ENCODE results near the gene CFP. TPM values are rescaled to one million over a fixed set of nuclear protein-coding genes. Genes with fewer than 3 reads are reported as not detected.

The CFP gene
- total and polyA plus RNA-seq, 2 donors (not counting 1 experiment from before 2014, with no cell fraction given): 0.59 to 3.8 TPM

DNA sequence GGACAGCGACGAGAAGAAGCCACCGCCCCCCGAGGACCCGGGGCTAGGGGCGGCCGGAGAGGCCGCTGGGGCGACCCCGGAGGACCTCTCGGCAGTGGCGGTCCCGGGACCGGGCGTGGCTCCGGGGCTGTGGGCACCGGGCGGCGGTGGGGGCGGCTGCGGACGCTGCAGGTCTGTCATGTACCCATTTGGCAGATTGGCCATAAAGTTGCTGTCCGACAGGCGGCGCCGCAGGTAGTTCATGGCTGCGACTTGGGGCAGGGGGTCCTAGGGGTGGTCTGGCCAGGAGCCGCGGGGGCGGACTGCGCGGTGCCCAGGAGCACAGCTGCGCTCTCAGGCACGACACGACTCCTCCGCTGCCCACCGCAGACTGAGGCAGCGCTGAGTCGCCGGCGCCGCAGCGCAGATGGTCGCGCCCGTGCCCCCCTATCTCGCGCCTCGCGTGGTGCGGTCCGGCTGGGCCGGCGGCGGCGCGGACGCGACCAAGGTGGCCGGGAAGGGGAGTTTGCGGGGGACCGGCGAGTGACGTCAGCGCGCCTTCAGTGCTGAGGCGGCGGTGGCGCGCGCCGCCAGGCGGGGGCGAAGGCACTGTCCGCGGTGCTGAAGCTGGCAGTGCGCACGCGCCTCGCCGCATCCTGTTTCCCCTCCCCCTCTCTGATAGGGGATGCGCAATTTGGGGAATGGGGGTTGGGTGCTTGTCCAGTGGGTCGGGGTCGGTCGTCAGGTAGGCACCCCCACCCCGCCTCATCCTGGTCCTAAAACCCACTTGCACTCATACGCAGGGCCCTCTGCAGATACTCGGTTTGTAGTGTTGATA lies 10.0 kb downstream of the CFP start, which contains the start of gene SYN1:
Gene SYN1, minus strand, starts transcription at position 372 of the 817 bp plus-strand sequence. Its CDS starts 129 bp downstream, at position 243.
- no peak for TF ChIP-seq EZH2 (IDR thresholded peaks at IDR 0.05; ENCODE audit: borderline replicate concordance, insufficient read depth, low read depth, low read length, poor library complexity, severe bottlenecking)
- TF ChIP-seq, protein P1, sequence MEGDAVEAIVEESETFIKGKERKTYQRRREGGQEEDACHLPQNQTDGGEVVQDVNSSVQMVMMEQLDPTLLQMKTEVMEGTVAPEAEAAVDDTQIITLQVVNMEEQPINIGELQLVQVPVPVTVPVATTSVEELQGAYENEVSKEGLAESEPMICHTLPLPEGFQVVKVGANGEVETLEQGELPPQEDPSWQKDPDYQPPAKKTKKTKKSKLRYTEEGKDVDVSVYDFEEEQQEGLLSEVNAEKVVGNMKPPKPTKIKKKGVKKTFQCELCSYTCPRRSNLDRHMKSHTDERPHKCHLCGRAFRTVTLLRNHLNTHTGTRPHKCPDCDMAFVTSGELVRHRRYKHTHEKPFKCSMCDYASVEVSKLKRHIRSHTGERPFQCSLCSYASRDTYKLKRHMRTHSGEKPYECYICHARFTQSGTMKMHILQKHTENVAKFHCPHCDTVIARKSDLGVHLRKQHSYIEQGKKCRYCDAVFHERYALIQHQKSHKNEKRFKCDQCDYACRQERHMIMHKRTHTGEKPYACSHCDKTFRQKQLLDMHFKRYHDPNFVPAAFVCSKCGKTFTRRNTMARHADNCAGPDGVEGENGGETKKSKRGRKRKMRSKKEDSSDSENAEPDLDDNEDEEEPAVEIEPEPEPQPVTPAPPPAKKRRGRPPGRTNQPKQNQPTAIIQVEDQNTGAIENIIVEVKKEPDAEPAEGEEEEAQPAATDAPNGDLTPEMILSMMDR (IDR thresholded peaks at IDR 0.05): peak; percentile 6
- Histone ChIP-seq H3K9me3 (ENCODE audit: control extremely low read depth in 1 of 3, control insufficient read depth in 2 of 3, insufficient read depth in 1 of 3, low read length in 2 of 3) (no peaks in the 10 kb centered on the region), H3K4me1 (ENCODE audit: control insufficient read depth in 2 of 2, insufficient read depth in 2 of 2, low read length in 2 of 2) (peaks cover 4 to 15% of the 10 kb centered on the region in 2 donors), H3K4me2 (replicated peaks; ENCODE audit: low read depth, low read length, poor library complexity, severe bottlenecking) (peak within 1 kb of the TSS; percentile 73), H3K4me3 (ENCODE audit: control extremely low read depth in 1 of 5, extremely low read depth in 1 of 5, insufficient read depth in 1 of 5, low read depth in 2 of 5, low read length in 4 of 5) (peak within 1 kb of the TSS in 3 of 5 experiments; percentile 35 to 47 (median 44)), H2AFZ (ENCODE audit: insufficient read depth, low read depth, low read length, poor library complexity, severe bottlenecking) (no peak within 1 kb of the TSS), H3K36me3 (replicated peaks in 1 of 2; ENCODE audit: control extremely low read depth in 1 of 2, control insufficient read depth in 1 of 2, extremely low read depth in 1 of 2, insufficient read depth in 2 of 2, low read length in 1 of 2) (no peaks in the 10 kb centered on the region), H3K27ac (ENCODE audit: low read length in 2 of 2) (no peak within 1 kb of the TSS), H3K79me2 (ENCODE audit: control insufficient read depth, insufficient read depth, low read length) (no peaks in the 10 kb centered on the region), H3K27me3 (replicated peaks in 1 of 4; ENCODE audit: control extremely low read depth in 1 of 4, control insufficient read depth in 3 of 4, insufficient read depth in 4 of 4, low read length in 3 of 4) (peaks cover 0 to 29% (median 2%) of the 10 kb centered on the region in 4 experiments), H3K9ac (ENCODE audit: low read length) (peak within 1 kb of the TSS; percentile 47), H4K20me1 (ENCODE audit: control insufficient read depth, insufficient read depth, low read length, poor library complexity, severe bottlenecking) (no peaks in the 10 kb centered on the region)
- Mint-ChIP-seq H3K4me1 (peaks cover 14% of the 10 kb centered on the region), H3K9me3 (ENCODE audit: insufficient read depth) (no peaks in the 10 kb centered on the region), H3K4me3 (peak within 1 kb of the TSS; percentile 74), H3K27me3 (peaks cover 42% of the 10 kb centered on the region), H3K27ac (peak within 1 kb of the TSS; percentile 6)
- ChIA-PET CTCF (no interaction called here), POLR2A (no interaction called here)
- WGBS (ENCODE audit: insufficient coverage): 3% methylated on average over 71 of the region's 88 CpGs
- peak; percentile 86 for DNase-seq
- intact Hi-C loops (cut with micrococcal nuclease): loop anchor here (1.0 to 5.0 kb wide), 2 partner anchors 38 to 58 kb away; partner anchors contain the start of genes ARAF and UXT
- peak; percentile 95 for ATAC-seq (ENCODE audit: low read depth)

DNA sequence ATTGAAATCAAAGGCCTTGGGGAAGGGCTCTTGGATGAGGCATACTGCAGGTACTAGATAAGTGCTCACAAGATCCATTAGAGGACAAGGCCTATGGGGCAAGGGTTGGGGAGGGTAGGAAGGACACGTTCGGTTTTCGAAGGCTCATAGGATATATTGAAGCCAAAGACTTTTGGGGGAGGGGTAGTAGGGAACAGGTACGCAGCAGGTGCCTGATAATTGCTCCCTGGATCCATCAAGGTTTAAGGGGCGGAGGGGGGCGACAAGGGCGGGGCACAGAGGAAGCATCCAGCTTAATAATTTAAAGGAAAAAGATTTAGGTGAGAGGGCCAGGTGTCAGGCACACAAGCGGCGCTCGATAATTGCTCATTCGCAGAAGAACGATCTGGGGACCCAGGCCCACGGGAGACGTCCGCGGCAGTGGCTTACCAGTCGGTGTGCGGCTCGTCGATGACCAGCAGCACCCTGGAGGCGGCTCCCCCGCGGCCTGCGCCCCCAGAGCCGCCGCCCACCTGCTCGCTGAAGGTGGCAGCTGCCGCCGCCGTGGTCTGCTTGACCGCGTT lies 10.7 kb downstream of the CFP start:
- peak overlapping the region; percentile 73 for H3K4me2 ChIP-seq (replicated peaks; ENCODE audit: low read depth, low read length, poor library complexity, severe bottlenecking)
- ATAC-seq (ENCODE audit: low read depth) (no peak), DNase-seq (no peak)
- H3K4me3 ChIP-seq (ENCODE audit: control extremely low read depth in 1 of 5, extremely low read depth in 1 of 5, insufficient read depth in 1 of 5, low read depth in 2 of 5, low read length in 4 of 5): no peak overlapping the region
- intact Hi-C loops (cut with micrococcal nuclease): no loop called here
- H3K9me3 ChIP-seq (ENCODE audit: control extremely low read depth in 1 of 3, control insufficient read depth in 2 of 3, insufficient read depth in 1 of 3, low read length in 2 of 3): no peaks in the 10 kb centered on the region
- H2AFZ ChIP-seq (ENCODE audit: insufficient read depth, low read depth, low read length, poor library complexity, severe bottlenecking): no peak overlapping the region
- no peak overlapping the region for H3K27ac ChIP-seq (ENCODE audit: low read length in 2 of 2)
- H3K79me2 ChIP-seq (ENCODE audit: control insufficient read depth, insufficient read depth, low read length): no peaks in the 10 kb centered on the region
- no peak overlapping the region for H3K9ac ChIP-seq (ENCODE audit: low read length)
- CTCF ChIA-PET: no interaction called here
- no peaks in the 10 kb centered on the region for H4K20me1 ChIP-seq (ENCODE audit: control insufficient read depth, insufficient read depth, low read length, poor library complexity, severe bottlenecking)
- H3K9me3 Mint-ChIP-seq (ENCODE audit: insufficient read depth): no peaks in the 10 kb centered on the region
- peak overlapping the region; percentile 74 for H3K4me3 Mint-ChIP-seq
- peaks cover 39% of the 10 kb centered on the region for H3K27me3 Mint-ChIP-seq
- POLR2A ChIA-PET: no interaction called here
- H3K4me1 Mint-ChIP-seq: peaks cover 11% of the 10 kb centered on the region
- WGBS (ENCODE audit: insufficient coverage): 29% methylated on average over 21 of the region's 32 CpGs
- no peak overlapping the region for H3K27ac Mint-ChIP-seq
- H3K27me3 ChIP-seq (replicated peaks in 1 of 4; ENCODE audit: control extremely low read depth in 1 of 4, control insufficient read depth in 3 of 4, insufficient read depth in 4 of 4, low read length in 3 of 4): peaks cover 0 to 26% (median 2%) of the 10 kb centered on the region in 4 experiments
- TF ChIP-seq, protein P1 (IDR thresholded peaks at IDR 0.05): no peak
- no peak for TF ChIP-seq EZH2 (IDR thresholded peaks at IDR 0.05; ENCODE audit: borderline replicate concordance, insufficient read depth, low read depth, low read length, poor library complexity, severe bottlenecking)
- peaks cover 3 to 14% of the 10 kb centered on the region in 2 donors for H3K4me1 ChIP-seq (ENCODE audit: control insufficient read depth in 2 of 2, insufficient read depth in 2 of 2, low read length in 2 of 2)
- H3K36me3 ChIP-seq (replicated peaks in 1 of 2; ENCODE audit: control extremely low read depth in 1 of 2, control insufficient read depth in 1 of 2, extremely low read depth in 1 of 2, insufficient read depth in 2 of 2, low read length in 1 of 2): no peaks in the 10 kb centered on the region

Data from B cell (primary cell).